ENCODE results near the gene PLCH2. TPM values are rescaled to one million over a fixed set of nuclear protein-coding genes. Genes with fewer than 3 reads are reported as not detected.

PLCH2 gene
- total and polyA plus RNA-seq, 9 of the 15 experiments (the other 6 are each of a cell fraction or from before 2014, with no cell fraction given), result 0.16 TPM; not detected in 8

- DNase-seq (ENCODE audit: extremely low read depth in 1 of 4, low spot score in 3 of 4), result peak in 2 of 4 experiments; percentile 44 to 50
- peaks cover 38% of the 10 kb centered on the region; the same call in 2 of the 3 replicates for H3K36me3 ChIP-seq (ENCODE audit: control insufficient read depth, insufficient read depth, low read length)
- H3K4me2 ChIP-seq (ENCODE audit: insufficient read depth, low read length), result no peak overlapping the region
- intact Hi-C loops (cut with micrococcal nuclease), result no loop called here
- no peak overlapping the region for H2AFZ ChIP-seq (ENCODE audit: low read depth, low read length)
- ChIA-PET POLR2A (interaction anchor here (0.6 to 2.1 kb wide), 12 partner anchors 9 to 1418 kb away, joined by 3 to 7 read pairs (median 3); partner anchors contain the start of gene PANK4), CTCF (ENCODE audit: low intra/inter-chr PET ratio) (no interaction called here)
- H4K20me1 ChIP-seq (replicated peaks; ENCODE audit: control insufficient read depth, insufficient read depth, low read length), result peaks cover 10% of the 10 kb centered on the region; the same call in 1 of the 2 replicates
- no peaks in the 10 kb centered on the region for H3K9me3 ChIP-seq (replicated peaks; ENCODE audit: control insufficient read depth, insufficient read depth, low read depth, low read length)
- H3K9ac ChIP-seq (ENCODE audit: insufficient read depth in 1 of 2, low read depth in 2 of 2, low read length in 2 of 2), result peak overlapping the region in 1 of 2 experiments; percentile 68; a peak in 1 of 4 replicates
- 49% methylated on average over 23 of the region's 30 CpGs for WGBS (ENCODE audit: insufficient coverage, low coverage, missing lambda C conversion rate)
- no peak overlapping the region for H3K4me3 ChIP-seq
- peak; percentile 1; the same call in 1 of the 3 replicates for ATAC-seq
- no TSS peak for BruUV-seq (replicated peaks)
- peaks cover 0 to 83% of the 10 kb centered on the region in 2 experiments; a peak in 2 of 5 replicates for H3K4me1 ChIP-seq (replicated peaks in 1 of 2; ENCODE audit: control insufficient read depth in 2 of 2, insufficient read depth in 2 of 2, low read length in 2 of 2)
- in situ Hi-C loops (cut with MboI), result no loop called here
- peaks cover 2% of the 10 kb centered on the region for H3K9me1 ChIP-seq (ENCODE audit: control insufficient read depth, insufficient read depth, low read length)
- H3K27ac ChIP-seq (ENCODE audit: extremely low read depth, low read depth, low read length), result no peak overlapping the region
- H3K79me2 ChIP-seq (ENCODE audit: control insufficient read depth, insufficient read depth, low read length), result no peaks in the 10 kb centered on the region
- FAIRE-seq, result no peak
- peaks cover 24 to 37% of the 10 kb centered on the region in 2 experiments; a peak in 4 of 5 replicates for H3K27me3 ChIP-seq (ENCODE audit: control insufficient read depth in 2 of 2, insufficient read depth in 2 of 2, low read length in 2 of 2)
- TF ChIP-seq PRMT5 (CRISPR knock-in tag; IDR thresholded peaks at IDR 0.05), result no peak
- 0 out of 2 replicates have a peak, but pooled peaks have one; percentile 7 for TF ChIP-seq PML (IDR thresholded peaks at IDR 0.05; ENCODE audit: low read length)
- TF ChIP-seq POLR2G (IDR thresholded peaks at IDR 0.05; ENCODE audit: low read depth, low read length), result 0 out of 2 replicates have a peak, but pooled peaks have one; percentile 73
- no peak for TF ChIP-seq PTRF (tag; IDR thresholded peaks at IDR 0.05)
- TF ChIP-seq FIP1L1 (IDR thresholded peaks at IDR 0.05; ENCODE audit: low read depth, low read length, poor library complexity, severe bottlenecking), result peak; percentile 61
- no peak for TF ChIP-seq SAFB2 (IDR thresholded peaks at IDR 0.05; ENCODE audit: borderline replicate concordance, low read depth, low read length, severe bottlenecking)
- TF ChIP-seq POLR2AphosphoS2 (IDR thresholded peaks at IDR 0.05; ENCODE audit: low read length), result peak; percentile 36; the same call in 1 of the 2 replicates
- peak; percentile 22 for TF ChIP-seq HMGN3 (IDR thresholded peaks at IDR 0.05; ENCODE audit: borderline replicate concordance, extremely low read depth, insufficient read length, low read depth, low read length)
- TF ChIP-seq NCOA6 (IDR thresholded peaks at IDR 0.05), result no peak
- TF ChIP-seq NBN (IDR thresholded peaks at IDR 0.05; ENCODE audit: low read depth), result no peak
- TF ChIP-seq RBM22 (IDR thresholded peaks at IDR 0.05; ENCODE audit: low read depth, low read length, poor library complexity, severe bottlenecking), result peak; percentile 73
- no peak for TF ChIP-seq ZNF239 (CRISPR knock-in tag; IDR thresholded peaks at IDR 0.05)
- TF ChIP-seq ZBTB5 (IDR thresholded peaks at IDR 0.05), result no peak
- no peak; the same call in 1 of the 2 replicates for TF ChIP-seq POLR2A (conservative IDR thresholded peaks at IDR 0.05)
Measured at GRCh38 chr1:2506007-2506860, 30.1 kb downstream of the PLCH2 start.
